Measurements from ENCODE around the gene ZNF827.

The ZNF827 gene

GRCh38 chr4:145757188-145757587 lies 181.4 kb downstream of the ZNF827 start:
- DNase-seq (ENCODE audit: low read depth): no peak

- DNase-seq (ENCODE audit: low read depth): no peak
These were observed 182.4 kb downstream of the ZNF827 start for GRCh38 chr4:145756244-145756643.

- no peak for DNase-seq (ENCODE audit: low read depth)
These were observed 182.8 kb downstream of the ZNF827 start for GRCh38 chr4:145755802-145756201.

GRCh38 chr4:145743641-145744040 lies 195.0 kb downstream of the ZNF827 start:
- no peak for DNase-seq (ENCODE audit: low read depth)

GRCh38 chr4:145740806-145741205 lies 197.8 kb downstream of the ZNF827 start:
- no peak for DNase-seq (ENCODE audit: low read depth)

GRCh38 chr4:145739845-145740244 lies 198.8 kb downstream of the ZNF827 start:
- DNase-seq (ENCODE audit: low read depth): no peak

- peak; percentile 42 for DNase-seq (ENCODE audit: low read depth)
These were observed 202.3 kb downstream of the ZNF827 start for GRCh38 chr4:145736241-145736831.

GRCh38 chr4:145735827-145736226 lies 202.8 kb downstream of the ZNF827 start:
- DNase-seq (ENCODE audit: low read depth): no peak

GRCh38 chr4:145735347-145735675 lies 203.3 kb downstream of the ZNF827 start:
- DNase-seq (ENCODE audit: low read depth): peak; percentile 89

- peak; percentile 96 for DNase-seq (ENCODE audit: low read depth)
These were observed 203.9 kb downstream of the ZNF827 start for GRCh38 chr4:145734576-145735346.

- DNase-seq (ENCODE audit: low read depth): no peak
These were observed 204.6 kb downstream of the ZNF827 start for GRCh38 chr4:145734031-145734430.

GRCh38 chr4:145732895-145733880 lies 205.4 kb downstream of the ZNF827 start:
- DNase-seq (ENCODE audit: low read depth): peak; percentile 88

GRCh38 chr4:145732001-145732815 lies 206.4 kb downstream of the ZNF827 start:
- no peak for DNase-seq (ENCODE audit: low read depth)

- no peak for DNase-seq (ENCODE audit: low read depth)
These were observed 207.6 kb downstream of the ZNF827 start for GRCh38 chr4:145731028-145731427.

GRCh38 chr4:145730026-145730425 lies 208.6 kb downstream of the ZNF827 start:
- DNase-seq (ENCODE audit: low read depth): no peak

- no peak for DNase-seq (ENCODE audit: low read depth)
These were observed 215.3 kb downstream of the ZNF827 start for GRCh38 chr4:145723336-145723735.

- DNase-seq (ENCODE audit: low read depth): no peak
These were observed 216.1 kb downstream of the ZNF827 start for GRCh38 chr4:145722561-145722960.

GRCh38 chr4:145720656-145721055 lies 218.0 kb downstream of the ZNF827 start:
- no peak for DNase-seq (ENCODE audit: low read depth)

- no peak for DNase-seq (ENCODE audit: low read depth)
These were observed 218.6 kb downstream of the ZNF827 start for GRCh38 chr4:145719752-145720624.

- no peak for DNase-seq (ENCODE audit: low read depth)
These were observed 221.9 kb downstream of the ZNF827 start for GRCh38 chr4:145716661-145717200.
